GM18870 (cell line): ENCODE results near the gene CGB7.

Source experiments
- ATAC-seq: cut with Tn5 transposase; IDR thresholded peaks from one replicate; pipeline ENCODE4 v1.9.1; 2021; ENCODE audit warnings: moderate library complexity; ENCODE audit not compliant: unreplicated experiment

CGB7 gene

DNA sequence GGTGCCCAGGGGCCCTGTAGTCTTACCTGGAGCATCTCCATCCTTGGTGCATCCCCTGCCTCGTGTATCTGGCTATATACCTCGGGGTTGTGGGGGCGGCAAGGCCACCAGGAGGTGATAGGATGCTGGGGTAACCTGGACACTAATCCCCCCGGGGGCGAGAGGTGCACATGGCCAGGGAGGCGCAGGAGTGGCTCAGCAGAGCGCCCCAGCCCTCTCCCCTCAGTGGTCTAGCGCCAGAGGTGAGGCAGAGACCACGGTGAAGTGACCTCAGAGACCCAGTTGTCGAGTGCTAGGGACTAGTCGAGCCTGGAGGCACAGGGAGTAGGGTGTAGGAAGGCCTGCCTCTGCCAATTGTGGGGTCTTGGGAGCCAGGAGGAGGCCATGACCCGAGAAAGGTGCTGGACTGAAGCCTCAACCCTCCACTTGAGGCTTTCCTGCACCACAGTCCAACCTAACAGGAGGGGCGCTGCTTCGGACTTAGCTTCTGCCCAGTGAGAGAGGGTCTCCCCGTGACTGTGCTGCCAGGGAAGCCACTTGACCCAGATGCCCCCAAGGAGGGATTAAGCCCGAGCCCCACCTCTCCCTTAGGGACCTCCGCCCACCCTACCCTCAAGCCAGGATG lies 40.4 kb downstream of the CGB7 start, which contains the start of gene LHB:
Gene LHB (minus strand): TSS at position 51 of the 625 bp plus-strand sequence. CDS start 10 bp downstream, at position 41.
- ATAC-seq, result no peak

DNA sequence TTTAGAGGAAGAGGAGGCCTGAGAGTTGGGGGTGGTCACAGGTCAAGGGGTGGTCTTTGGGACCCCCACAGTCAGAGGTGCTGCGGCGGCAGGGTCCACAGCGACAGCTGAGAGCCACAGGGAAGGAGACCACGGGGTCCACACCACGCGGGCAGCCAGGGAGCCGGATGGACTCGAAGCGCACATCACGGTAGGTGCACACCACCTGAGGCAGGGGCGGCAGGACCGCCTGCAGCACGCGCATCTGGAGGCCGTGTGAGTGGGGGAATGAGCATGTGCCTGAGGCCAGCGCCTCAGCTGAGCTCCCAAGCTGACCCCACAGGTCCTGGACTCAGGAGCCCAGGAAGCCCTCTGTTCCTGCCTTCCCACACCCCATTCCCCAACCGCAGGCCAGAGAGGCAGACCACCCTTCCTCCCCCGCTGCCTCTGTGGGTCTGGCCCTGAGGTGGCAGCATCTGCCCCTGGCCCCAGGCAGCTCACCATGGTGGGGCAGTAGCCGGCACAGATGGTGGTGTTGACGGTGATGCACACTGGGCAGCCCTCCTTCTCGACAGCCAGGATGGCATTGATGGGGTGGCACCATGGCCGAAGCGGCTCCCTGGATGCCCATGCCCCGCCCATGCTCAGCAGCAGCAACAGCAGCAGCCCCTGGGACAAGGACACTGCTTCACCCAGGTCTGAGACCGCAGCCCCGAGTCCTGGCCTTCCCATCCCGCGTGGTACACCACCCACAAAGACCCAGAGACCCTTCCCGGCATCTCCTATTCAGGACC lies 41.3 kb downstream of the CGB7 start:
- ATAC-seq, result no peak

DNA sequence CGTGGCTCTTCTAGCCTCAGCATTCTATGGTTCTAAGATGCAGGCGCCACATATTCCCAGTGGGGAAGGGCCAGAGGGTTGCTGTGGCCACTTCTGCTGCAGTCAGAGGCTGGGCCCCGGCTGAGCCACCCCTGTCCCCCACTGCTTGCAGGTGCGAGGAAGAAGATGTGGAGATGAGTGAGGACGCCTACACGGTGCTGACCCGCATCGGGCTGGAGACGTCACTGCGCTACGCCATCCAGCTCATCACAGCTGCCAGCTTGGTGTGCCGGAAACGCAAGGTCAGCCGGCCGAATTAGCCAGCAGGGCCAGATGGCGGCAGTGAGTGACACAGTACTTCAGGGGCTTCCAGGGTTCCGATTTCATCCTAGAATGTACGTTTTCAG lies 42.7 kb downstream of the CGB7 start:
- no peak for ATAC-seq

DNA sequence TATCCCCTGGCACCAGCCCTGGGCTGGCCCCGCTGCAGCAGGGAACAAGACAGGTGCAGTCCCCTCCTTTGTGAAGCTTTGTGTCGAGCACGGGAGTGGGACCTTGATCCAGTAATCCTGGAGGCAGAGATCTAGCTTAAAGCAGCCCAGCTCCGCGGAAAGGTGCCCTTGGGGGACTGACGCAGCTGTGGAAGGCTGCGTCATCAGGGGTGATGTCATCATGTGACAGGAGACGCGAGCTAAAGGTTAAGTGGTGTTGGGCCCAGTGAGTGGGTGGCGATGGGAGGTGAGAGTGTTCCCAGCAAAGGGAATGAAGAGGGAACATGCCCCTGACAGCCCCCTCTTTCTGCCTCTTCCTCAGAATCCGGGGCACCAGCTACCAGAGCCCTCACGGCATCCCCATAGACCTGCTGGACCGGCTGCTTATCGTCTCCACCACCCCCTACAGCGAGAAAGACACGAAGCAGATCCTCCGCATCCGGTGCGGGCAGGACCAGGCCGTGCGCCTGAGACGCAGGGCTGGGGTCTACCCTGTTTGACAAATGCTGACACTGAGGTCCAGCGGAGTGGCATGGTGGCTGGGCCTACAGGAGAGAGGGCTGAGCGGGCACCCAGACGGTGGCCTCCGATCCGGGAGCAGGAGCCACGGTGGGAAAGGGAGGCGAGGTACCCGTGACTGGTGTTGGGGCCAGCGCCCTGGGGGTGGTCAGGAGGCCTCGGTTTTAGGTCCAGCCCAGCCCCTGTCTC lies 43.3 kb downstream of the CGB7 start:
- no peak for ATAC-seq

DNA sequence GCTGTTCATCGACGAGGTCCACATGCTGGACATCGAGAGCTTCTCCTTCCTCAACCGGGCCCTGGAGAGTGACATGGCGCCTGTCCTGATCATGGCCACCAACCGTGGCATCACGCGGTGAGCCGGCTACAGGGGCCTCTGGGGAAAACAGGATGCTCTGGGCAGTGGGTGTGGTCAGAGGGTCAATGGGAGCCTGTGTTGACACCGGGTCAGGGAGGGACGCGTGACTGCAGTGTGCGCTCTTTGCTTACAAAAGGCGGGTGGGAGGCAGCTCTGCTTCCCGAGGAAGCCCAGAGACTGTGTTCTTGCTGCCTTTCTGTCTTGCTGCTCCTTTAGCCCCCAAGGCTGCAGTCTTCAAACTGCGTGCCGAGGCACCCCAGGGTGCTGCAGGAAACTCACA lies 46.4 kb downstream of the CGB7 start:
- no peak for ATAC-seq

DNA sequence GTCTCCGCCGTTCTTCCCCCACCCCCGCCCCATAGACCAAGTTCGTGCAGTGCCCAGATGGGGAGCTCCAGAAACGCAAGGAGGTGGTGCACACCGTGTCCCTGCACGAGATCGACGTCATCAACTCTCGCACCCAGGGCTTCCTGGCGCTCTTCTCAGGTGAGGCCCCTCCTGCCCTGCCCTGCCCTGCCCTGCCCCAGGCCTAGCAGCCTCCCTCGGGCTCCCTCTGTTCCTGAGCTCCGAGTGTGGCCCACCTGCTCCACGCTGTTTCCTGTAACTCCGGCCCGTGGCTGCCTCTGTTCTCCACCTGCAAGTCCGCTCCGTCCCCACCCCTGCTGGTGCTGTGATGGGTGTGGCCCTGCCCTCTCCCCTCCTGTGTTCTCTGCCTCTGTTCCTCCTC lies 47.1 kb downstream of the CGB7 start:
- ATAC-seq, result no peak

DNA sequence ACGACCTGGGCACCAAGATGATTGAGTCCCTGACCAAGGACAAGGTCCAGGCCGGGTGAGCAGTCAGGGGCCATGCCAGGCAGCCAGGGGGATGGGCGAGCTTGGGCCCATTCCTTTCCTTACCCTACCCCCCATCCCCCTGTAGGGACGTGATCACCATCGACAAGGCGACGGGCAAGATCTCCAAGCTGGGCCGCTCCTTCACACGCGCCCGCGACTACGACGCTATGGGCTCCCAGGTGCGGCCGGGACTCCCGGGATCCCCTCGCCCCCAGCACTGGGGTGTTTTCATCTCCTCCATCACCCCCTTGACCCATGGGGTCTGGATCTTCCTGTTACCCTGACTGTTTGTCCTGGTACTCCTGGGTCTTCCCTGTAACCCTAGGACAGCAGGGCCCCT lies 47.7 kb downstream of the CGB7 start:
- no peak for ATAC-seq

DNA sequence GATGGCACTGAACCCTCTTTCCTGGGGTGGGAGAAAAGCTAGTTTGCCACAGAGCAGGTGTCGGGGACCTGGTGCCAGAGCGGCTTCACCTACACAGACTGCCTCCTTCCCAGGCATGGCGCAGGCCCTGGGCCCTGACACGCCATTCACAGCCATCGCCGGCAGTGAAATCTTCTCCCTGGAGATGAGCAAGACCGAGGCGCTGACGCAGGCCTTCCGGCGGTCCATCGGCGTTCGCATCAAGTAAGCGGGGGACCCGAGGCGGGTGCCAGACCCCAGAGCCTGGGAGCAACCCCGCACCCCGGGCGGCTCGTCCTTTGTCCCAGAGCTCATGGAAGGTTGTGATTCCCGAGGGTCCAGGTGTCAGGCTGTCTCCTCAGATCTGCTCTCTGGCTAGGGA lies 50.6 kb downstream of the CGB7 start:
- no peak for ATAC-seq

DNA sequence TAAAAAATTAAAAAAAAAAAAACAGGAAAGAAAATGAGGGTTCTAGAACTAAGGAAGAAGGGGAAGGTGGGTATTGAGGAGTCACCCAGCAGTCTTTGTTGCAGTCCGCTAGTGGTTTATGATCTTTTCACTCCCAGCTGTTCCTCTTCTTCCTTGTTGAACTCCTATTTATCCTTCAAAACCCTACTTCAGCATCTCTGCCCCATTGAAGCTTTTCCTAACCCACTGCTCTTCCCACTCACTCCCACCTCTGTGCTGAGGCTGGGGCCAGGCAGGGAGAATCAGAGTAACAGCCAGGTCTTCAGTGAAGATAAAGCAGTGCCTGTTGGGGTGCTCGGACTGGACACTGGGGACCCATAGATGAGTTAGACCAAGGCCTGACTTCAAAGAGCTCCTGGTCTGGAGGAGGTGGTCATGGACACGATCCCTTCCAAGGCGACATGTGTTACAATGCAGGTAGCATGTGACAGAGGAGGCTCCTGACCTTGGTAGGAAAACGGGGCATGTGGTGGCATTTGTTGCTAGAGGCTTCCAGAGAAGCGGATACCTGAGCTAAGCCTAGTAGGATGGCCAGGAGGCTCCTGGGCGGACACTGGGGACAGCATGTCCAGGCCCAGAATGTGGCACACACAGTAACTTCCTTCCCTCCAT lies 52.5 kb downstream of the CGB7 start:
- no peak for ATAC-seq
